NOMO-1 treated with dmso at 0.1 percent for 144 hours (cell line): ENCODE data around the gene TSPAN12.

ENCODE experiments used
- DNase-seq: peaks from one replicate; lab custom pipeline; 2025; ENCODE audit not compliant: unreplicated experiment; lab: John Stamatoyannopoulos, UW

TSPAN12 gene

DNA sequence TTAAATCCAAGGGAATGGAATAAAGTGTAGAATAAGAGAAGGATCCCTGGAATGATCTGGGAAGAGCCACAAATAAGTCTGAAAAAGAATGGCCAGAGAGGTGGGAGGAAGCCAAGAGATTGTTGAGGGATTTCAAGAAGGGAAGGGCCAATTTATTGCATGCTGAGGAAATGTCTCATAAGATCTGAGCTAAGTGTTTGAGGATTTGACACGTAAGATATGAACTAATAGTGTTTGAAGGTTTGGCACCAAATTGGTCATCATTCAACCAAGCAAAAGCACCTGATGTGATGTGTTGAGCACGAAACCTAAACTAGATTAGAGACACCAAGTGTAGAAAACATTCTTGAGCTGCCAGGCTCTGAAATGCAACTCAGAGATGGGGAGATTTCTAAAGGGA, 97.9 kb downstream of the TSPAN12 start:
- no peak for DNase-seq

- DNase-seq: no peak
Observed at GRCh38 chr7:120743128-120743527, 114.8 kb downstream of the TSPAN12 start.

DNA sequence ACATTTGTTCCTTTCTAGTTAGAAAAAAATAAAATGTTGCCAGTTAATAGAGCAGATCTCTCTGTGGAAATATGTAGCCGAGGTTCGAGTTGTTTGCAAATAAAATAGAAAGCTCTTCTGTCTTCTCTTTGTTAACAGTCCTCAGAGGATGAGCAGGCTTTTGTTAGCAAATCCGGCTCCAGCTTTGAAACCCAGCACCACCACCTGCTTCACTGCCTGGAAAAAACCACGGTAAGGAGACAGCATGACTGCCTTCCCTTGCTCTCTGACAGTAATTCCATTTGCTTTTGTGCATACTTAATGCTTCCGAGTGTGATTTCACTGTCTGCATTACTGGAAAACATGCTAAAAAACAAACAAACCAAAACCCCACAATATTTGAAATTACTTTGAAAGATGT, 115.6 kb downstream of the TSPAN12 start:
- no peak for DNase-seq

DNA sequence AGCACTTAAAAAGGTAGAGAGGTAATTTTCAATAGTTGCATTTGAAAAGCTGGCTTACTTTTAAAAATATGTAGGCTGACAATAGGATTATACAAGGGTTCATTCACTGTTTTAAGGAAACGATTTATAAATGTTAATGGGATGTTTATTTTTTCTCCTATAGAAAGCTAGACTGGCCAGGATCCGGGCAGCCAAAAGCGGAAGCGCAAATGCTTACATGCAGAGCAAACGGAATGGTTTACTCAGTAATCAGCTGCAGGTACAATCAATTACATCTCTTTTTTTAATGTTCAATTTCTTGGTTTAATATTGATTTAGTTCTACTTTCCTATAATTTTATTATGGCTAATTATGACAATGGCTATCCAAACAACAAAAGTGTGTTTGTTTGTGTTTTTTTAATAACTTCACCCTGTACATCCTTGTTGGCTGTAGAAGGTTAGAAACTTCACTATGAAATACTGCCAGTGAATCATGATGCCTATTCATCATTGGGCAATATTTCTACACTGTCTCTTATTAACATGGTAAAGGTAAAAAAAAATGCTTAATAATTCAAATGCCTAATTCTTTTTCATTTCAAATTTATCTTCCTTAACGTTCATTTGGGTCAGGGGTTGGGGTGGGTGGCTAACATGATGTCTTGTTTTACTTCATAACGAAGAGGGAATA, 116.4 kb downstream of the TSPAN12 start:
- no peak for DNase-seq

GRCh38 chr7:120740348-120740747, 117.6 kb downstream of the TSPAN12 start:
- no peak for DNase-seq

GRCh38 chr7:120738816-120739215, 119.1 kb downstream of the TSPAN12 start:
- DNase-seq: no peak
